GM19463 (cell line): Measurements from ENCODE around the gene TKT.

Source experiments
- ATAC-seq: cut with Tn5 transposase; IDR thresholded peaks from one replicate; pipeline ENCODE4 v1.9.1; 2021; ENCODE audit warnings: mild to moderate bottlenecking, moderate library complexity; ENCODE audit not compliant: unreplicated experiment

TKT gene

DNA sequence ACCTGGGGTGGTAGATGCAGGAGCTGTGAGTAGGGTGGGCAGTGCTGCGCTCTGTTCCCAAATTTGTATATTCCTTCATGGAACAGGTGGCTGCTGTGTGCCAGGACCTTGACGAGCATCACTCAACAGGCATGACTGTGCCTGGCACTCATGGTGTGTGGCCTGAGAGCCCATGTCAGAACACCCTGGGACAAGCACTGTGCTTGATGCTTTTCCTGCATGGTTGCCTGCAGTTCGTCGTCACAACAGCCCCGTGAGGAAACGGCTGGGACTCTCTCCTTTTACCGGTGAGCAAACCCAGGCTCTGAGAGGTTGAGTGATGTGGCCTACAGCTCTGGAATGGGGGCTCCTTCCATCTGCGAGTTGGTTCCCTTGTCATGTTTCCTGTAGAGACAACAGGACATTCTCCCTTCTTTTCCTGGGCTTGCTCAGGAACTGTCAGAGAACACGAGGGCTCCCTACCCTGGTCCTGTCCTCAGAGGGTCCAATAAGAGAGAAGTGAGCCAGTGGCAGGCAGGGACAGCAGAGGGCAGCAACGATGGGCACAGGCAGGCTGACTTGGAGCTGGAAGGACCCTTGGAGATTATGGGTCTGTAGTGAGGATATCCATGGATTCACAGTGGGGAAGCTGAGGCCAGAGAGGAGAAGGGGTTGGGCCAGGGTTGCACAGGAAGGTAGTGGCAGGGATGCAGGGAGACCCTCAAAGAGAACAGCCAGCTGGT, 57.4 kb downstream of the TKT start:
- no peak for ATAC-seq

DNA sequence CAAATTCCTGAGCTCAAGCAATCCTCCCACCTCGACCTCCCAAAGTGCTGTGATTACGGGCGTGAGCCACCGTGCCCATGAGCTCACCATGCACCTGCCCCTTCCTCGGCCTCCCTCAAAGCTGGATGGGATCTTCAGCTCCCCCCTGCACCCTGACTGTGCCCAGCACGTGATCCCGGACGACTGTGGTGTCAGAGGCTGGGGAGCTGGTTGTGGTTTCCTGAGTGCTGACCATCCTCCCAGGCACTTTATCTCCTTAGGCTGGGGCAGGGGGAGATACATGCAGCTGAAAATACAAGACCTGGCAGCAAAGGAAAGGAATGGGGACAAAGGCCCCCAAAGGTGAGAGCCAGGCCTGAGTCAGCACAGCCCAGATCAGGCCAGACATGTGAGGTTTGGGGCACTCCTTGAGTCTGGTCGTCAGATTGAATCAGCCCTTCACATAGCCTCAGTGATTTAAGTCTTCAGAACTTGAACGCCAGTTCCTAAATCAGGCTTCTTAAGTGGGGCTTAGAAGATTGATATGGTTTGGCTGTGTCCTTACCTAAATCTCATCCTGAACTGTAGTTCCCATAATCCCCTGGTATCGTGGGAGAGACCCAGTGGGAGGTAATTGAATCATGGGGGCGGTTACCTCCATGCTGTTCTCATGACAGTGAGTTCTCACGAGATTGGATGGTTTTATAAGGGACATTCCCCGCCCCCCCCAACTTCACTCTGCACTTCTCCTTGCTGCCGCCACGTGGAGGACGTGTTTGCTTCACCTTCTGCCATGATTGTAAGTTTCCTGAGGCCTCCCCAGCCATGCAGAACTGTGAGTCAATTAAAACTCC, 59.0 kb downstream of the TKT start:
- ATAC-seq, result no peak

DNA sequence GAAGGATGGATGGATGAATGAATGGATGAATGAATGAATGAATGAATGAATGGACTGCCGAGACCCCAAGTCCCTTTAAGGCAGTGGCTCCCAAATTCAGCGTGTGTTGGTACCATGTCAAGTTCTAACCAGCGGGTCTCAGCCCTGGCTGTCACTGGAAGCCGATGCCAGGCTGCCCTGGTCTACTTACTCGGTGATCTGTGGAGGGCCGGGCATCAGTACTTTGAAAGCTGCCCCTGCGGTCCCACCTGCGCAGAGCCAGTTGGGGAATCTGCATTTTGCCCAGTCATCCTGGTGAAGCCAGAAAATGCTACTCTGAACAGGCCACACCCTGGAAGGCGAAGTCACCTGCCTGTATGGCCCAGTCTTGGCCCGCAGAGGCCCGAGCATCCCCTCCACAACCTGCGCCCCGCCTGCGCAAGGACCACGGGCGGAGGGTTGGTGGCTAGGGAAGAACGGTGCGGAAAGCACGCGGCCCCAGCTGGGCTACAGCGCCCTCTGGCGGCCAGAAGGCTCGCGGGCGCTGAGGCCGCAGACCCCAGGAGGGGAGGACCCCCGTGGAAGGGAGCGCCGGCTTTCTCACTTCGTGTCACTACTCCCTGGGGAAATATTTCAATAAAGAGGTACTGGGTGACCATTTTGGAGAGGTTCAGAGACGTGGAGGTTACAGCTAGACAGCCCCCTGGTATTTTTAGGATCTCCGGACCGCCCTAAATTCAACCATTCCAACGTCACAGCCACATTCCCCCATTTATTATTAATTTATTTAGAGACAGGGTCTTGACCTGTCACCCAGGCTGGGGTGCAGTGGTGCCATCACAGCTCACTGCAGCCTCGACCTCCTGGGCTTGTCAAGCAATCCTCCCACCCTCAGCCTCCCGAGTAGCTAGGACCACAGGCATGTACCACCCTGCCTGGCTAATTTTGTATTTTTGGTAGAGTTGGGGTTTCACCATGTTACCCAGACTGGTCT, 59.9 kb downstream of the TKT start:
- no peak for ATAC-seq

GRCh38 chr3:53195066-53195450, 60.8 kb downstream of the TKT start:
- ATAC-seq, result no peak

GRCh38 chr3:53194210-53195065, 61.4 kb downstream of the TKT start:
- no peak for ATAC-seq

DNA sequence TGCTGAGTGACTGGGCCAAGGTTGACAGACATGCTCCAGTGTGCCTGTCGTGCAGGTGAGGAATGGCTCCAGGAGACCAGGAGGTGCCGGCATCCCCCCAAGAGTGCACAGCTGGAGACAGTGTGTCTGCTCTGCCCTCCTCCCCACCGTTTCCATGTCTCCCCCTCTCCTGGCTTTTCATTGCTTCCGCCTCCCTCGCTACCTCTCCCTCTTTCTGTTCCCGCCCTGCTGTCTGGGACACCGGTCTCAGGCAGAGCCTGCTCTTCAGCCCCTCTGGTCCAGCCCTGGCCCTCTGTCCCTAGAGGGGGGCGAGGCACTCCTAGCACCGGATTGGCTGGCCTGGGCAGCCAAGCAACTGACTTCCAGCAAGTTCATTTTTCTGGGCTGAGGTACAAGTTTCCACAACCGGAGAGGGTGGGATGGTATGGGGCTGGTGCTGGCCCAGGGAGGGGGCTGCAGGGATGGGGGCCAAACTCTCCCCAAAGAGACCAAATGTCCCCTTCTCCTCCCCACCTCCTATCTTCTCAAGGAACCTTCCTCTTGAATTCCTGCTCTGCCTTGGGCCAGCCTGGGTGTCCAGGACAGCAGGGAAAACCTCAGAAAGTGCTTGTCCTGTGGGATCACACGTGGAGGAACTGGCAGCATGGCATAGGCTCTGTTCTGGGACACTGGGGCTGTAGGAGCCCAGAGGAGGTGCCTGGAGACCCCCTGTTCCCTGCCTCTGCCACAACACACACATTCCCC, 62.2 kb downstream of the TKT start:
- ATAC-seq, result no peak

- peak; percentile 55 for ATAC-seq
These were observed 63.2 kb downstream of the TKT start for GRCh38 chr3:53192608-53193007.

- ATAC-seq, result no peak
These were observed 63.9 kb downstream of the TKT start for GRCh38 chr3:53191836-53192480.

DNA sequence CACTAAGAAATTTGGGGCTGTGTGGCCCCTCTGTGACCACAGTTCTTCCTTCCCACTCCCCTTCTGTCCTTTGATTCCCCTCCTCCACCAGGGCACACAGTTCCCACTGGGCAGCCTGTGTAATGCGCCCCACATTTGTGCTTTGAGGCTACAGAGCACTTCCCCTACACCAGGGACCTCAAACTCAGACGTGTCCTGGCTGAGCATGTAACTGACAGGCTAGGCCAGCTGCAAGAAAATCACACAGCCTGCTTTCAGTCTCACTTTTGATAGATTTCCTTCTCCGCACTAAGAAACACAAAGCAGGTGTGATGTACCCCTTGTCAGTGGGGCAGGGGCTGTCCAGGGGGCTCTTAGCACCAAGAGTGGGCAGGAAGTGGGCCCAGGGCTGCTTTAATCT, 65.2 kb downstream of the TKT start:
- peak; percentile 39 for ATAC-seq

GRCh38 chr3:53189276-53189675, 66.5 kb downstream of the TKT start:
- no peak for ATAC-seq

- no peak for ATAC-seq
These were observed 67.1 kb downstream of the TKT start for GRCh38 chr3:53188720-53189119.

DNA sequence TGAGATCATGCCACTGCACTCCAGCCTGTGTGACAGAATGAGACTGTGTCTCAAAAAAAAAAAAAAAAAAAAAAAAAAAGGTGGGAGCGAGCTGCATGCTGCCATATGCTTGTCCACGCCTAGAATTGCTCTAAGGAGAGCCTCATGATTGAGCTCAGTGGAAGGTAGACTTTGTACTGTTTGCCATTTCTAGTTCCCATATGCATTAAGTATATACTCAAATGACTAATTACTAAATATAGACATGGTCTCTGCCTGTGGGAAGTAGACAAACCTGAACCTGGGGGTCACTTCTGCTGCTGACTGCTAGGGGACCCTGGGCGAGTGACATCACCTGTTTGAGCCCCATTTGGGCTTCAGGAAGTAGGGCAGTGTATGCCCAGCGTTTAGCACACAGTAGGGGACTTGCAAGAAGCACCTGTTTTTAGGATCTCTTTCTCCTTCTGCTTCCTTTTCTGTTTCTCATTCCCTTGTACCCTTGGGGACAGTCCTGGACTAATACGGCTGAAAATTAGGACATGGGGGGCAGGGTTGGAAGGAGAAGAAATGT, 67.6 kb downstream of the TKT start:
- ATAC-seq, result no peak

GRCh38 chr3:53187430-53187829, 68.4 kb downstream of the TKT start:
- ATAC-seq, result no peak

DNA sequence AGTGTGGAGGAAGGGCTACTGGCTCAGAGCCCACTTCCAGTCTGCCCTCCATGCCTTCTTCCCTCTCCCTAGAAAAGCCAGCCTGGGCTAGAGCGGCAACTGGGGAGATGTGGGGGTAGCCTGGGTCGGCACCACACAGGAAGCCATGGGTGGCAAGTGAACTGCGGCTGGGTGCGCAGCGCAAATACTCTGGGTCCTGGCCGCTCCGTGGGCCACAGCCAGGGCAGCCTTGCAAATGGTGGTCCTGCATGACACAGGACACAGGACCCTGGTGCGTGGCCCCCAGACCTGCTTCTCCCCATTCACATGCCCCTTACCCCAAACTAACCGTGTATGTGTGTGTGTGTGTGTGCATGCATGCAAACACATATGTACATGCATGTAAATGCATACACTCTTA, 69.1 kb downstream of the TKT start:
- no peak for ATAC-seq

DNA sequence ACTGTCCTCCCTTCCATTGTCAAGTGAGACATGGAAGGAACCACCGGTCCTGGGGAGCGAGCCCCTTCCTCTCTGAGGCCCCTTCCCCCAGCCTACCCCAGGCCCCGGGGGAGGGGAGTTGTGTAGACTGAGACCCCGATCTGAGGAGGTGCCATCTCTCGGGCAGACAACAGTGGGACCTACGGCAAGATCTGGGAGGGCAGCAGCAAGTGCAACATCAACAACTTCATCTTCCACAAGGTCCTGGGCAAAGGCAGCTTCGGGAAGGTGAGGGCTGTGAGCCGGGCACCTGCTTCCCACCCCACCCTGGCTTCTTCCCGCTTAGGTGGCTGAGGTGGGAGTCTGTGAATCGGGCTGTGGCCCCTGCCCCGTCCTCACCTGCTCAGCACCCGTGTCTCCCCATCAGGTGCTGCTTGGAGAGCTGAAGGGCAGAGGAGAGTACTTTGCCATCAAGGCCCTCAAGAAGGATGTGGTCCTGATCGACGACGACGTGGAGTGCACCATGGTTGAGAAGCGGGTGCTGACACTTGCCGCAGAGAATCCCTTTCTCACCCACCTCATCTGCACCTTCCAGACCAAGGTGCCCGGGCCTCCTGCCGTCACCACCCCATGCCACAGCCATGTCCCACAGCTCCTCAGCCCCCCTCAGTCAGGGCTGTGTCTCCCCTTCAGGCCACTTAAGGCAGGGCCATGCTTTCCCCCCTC, 69.9 kb downstream of the TKT start:
- no peak for ATAC-seq

GRCh38 chr3:53184701-53185100, 71.1 kb downstream of the TKT start:
- no peak for ATAC-seq

GRCh38 chr3:53183514-53183913, 72.3 kb downstream of the TKT start:
- ATAC-seq, result no peak

DNA sequence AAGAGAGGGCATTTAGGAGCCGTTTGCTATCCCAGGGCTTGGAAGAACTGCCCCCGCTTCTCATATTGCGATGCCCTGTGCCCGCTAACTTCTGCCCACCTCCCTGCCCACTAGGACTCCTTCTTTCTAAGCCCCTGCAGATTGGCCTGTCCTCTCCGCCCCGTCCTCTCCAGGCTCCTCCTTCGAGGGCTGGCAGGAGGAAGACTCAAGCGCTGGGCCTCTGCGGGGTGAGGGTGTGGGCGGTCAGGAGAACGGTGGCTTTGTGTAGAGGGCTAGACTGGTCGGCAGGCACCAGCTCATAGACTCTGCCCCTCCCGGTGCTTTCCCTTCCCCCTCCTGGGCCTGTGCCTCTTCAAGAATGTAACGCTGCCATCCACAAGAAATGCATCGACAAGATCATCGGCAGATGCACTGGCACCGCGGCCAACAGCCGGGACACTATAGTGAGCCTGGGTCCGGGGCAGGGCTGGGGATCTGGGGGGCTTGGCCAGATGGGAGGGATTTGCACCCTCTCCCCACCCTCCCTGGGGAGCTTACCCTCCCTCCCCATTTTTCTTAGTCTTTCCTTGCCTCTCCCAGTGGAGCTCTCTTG, 73.0 kb downstream of the TKT start:
- ATAC-seq, result no peak
